Measurements from ENCODE around the gene AQP10. TPM values are rescaled to one million over a fixed set of nuclear protein-coding genes. Genes with fewer than 3 reads are reported as not detected.

The AQP10 gene
- total and polyA plus RNA-seq, 2 experiments from 2014 or later: 4.8 to 20.6 TPM

GRCh38 chr1:154329152-154329521 lies 8.2 kb downstream of the AQP10 start:
- Histone ChIP-seq H3K4me3 (peak overlapping the region; percentile 28), H3K4me1 (ENCODE audit: low read depth) (peaks cover 27% of the 10 kb centered on the region), H3K27me3 (no peaks in the 10 kb centered on the region), H3K27ac (no peak overlapping the region), H3K36me3 (peaks cover 31% of the 10 kb centered on the region), H3K9me3 (ENCODE audit: low read depth) (no peaks in the 10 kb centered on the region)
- TF ChIP-seq CTCF (IDR thresholded peaks at IDR 0.05; ENCODE audit: low read depth, low read length): peak; percentile 23
- peak in 1 of 2 donors; percentile 30 for DNase-seq (ENCODE audit: low read depth in 1 of 2, low spot score in 1 of 2)

DNA sequence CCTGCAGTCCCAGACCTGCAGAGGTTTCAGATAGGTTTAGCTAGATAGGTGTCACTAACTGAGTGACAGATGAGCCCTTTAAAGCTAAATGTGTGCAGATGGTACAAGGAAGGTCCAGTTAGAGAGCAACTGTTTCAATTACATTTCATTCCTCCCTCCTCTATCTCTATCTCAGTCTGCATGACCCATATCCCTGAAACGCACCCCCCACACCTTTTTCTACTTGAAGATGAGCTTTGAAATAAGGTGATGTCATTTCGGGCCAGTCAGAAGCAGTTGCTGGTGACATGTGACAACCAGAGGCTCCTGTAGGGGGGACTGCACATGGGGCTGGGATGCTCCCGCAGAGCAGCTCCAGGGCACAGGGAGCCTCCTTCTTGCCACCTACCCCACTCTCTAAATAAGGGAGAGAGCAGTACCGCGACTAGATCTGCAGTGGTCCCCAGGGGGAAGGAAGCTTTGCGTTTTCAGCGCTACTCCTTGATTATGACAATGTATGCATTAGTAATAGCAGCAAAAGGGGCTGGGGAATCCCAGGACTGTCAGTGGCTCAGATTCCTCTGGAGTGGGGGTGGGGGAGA lies 8.7 kb downstream of the AQP10 start:
- H3K4me3 ChIP-seq: no peak overlapping the region
- no peak for DNase-seq (ENCODE audit: low read depth in 1 of 2, low spot score in 1 of 2)
- TF ChIP-seq CTCF (IDR thresholded peaks at IDR 0.05; ENCODE audit: low read depth, low read length): no peak
- H3K27me3 ChIP-seq: no peaks in the 10 kb centered on the region
- no peaks in the 10 kb centered on the region for H3K9me3 ChIP-seq (ENCODE audit: low read depth)
- peaks cover 36% of the 10 kb centered on the region for H3K36me3 ChIP-seq
- H3K4me1 ChIP-seq (ENCODE audit: low read depth): peaks cover 27% of the 10 kb centered on the region
- no peak overlapping the region for H3K27ac ChIP-seq

- no peak for DNase-seq (ENCODE audit: low read depth in 1 of 2, low spot score in 1 of 2)
- Histone ChIP-seq H3K27ac (no peak overlapping the region), H3K4me1 (ENCODE audit: low read depth) (peaks cover 27% of the 10 kb centered on the region), H3K27me3 (no peaks in the 10 kb centered on the region), H3K36me3 (peaks cover 37% of the 10 kb centered on the region), H3K4me3 (no peak overlapping the region), H3K9me3 (ENCODE audit: low read depth) (no peaks in the 10 kb centered on the region)
- no peak for TF ChIP-seq CTCF (IDR thresholded peaks at IDR 0.05; ENCODE audit: low read depth, low read length)
Observed at GRCh38 chr1:154330669-154331068, 9.8 kb downstream of the AQP10 start.

DNA sequence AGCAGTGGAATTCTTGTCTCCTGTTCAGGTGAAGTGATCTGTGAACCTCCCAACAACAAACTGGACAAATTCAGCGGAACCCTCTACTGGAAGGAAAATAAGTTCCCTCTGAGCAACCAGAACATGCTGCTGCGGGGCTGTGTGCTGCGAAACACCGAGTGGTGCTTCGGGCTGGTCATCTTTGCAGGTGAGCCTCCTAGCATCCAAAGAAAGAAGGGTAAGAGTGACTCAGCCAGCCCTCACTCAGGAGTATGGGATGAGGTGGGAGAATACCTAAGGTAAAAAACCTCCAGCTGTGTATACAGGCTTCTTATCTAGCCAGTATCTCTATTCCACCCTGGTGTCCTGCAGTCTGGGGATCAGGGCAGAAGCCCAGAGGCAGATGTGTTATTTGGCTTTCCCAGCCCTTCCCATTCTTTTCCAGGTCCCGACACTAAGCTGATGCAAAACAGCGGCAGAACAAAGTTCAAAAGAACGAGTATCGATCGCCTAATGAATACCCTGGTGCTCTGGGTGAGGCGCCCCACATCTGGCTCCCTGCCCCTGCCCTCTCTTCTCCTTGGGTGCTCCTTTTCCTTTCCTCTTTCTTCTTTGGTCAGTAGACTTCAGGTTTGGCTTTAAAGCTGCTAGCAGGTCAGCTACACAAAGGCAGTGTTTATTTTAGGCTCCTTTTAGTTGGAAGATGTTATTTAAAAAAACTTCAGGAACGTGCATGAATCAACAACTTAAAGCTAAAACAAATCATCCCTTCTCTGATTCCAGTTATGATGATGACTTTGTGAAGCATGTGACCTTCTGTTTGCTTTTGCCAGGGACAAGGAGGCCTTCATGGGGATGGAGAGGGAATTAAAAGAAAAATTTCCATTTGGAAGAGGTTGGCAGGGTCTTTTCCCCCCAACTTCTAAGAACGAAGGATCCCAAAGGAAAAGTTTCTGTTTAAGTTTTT lies 13.5 kb downstream of the AQP10 start:
- peaks cover 13% of the 10 kb centered on the region for H3K4me1 ChIP-seq (ENCODE audit: low read depth)

More for the DNA sequence above, 13.5 kb downstream of the AQP10 start:
- Histone ChIP-seq H3K27me3 (no peaks in the 10 kb centered on the region), H3K4me3 (no peak overlapping the region), H3K27ac (no peak overlapping the region), H3K36me3 (peaks cover 42% of the 10 kb centered on the region), H3K9me3 (ENCODE audit: low read depth) (no peaks in the 10 kb centered on the region)
- no peak for TF ChIP-seq CTCF (IDR thresholded peaks at IDR 0.05; ENCODE audit: low read depth, low read length)
- no peak for DNase-seq (ENCODE audit: low read depth in 1 of 2, low spot score in 1 of 2)

All from cardiac muscle cell (in vitro differentiated cells and primary cell).